ENCODE results near the gene TFE3. TPM values are rescaled to one million over a fixed set of nuclear protein-coding genes. Genes with fewer than 3 reads are reported as not detected.

The TFE3 gene
- polyA plus RNA-seq, 1 donor (not counting 4 experiments of a cell fraction or from before 2014, with no cell fraction given), result 13.2 TPM

DNA sequence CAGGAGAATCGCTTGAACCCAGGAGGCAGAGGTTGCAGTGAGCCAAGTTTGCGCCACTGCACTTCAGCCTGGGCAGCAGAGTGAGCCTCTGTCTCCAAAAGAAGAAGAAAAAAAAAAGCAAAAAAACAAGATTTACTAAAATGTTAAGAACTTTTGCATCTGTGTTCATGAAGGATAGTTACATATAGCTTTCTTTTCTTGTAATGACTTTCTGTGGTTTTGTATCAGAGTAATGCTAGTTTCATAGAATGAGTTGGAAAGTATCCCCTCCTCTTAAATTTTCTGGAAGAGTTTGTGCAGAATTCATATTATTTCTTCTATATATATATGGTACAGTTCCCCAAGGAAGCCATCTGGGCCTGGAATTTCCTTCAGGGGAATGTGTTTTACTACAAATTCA is 24.1 kb downstream of the TFE3 start:
- H3K4me2 ChIP-seq (ENCODE audit: control insufficient read depth, extremely low read depth, insufficient read depth, low read depth, low read length), result no peak overlapping the region
- H3K27me3 ChIP-seq (ENCODE audit: control insufficient read depth, extremely low read depth, insufficient read depth, low read length), result no peaks in the 10 kb centered on the region
- no peak for TF ChIP-seq CTCF (optimal IDR thresholded peaks at IDR 0.05 in 1 of 3, IDR thresholded peaks at IDR 0.05 in 1 of 3, conservative IDR thresholded peaks at IDR 0.05 in 1 of 3; ENCODE audit: extremely low read depth in 1 of 3, insufficient read depth in 2 of 3, low read length in 3 of 3)
- no peak for TF ChIP-seq EZH2 (IDR thresholded peaks at IDR 0.05; ENCODE audit: low read length)
- H3K36me3 ChIP-seq (ENCODE audit: control insufficient read depth in 2 of 2, extremely low read depth in 1 of 2, insufficient read depth in 2 of 2, low read length in 2 of 2), result no peaks in the 10 kb centered on the region
- H3K9ac ChIP-seq (ENCODE audit: control insufficient read depth, extremely low read depth, insufficient read depth, low read length), result no peak overlapping the region
- no peak overlapping the region for H3K4me3 ChIP-seq (ENCODE audit: control insufficient read depth in 2 of 3, extremely low read depth in 1 of 3, insufficient read depth in 2 of 3, low read depth in 1 of 3, low read length in 3 of 3)
- DNase-seq (ENCODE audit: low read depth, low spot score) (no peak), FAIRE-seq (no peak)
- dilution Hi-C loops (cut with MboI; ENCODE audit: extremely low pct_ligation_motif_present, low sequenced_read_pairs), result no loop called here
- no peaks in the 10 kb centered on the region for H3K4me1 ChIP-seq (ENCODE audit: control insufficient read depth, extremely low read depth, insufficient read depth, low read length)
- H4K20me1 ChIP-seq (ENCODE audit: control insufficient read depth, extremely low read depth, insufficient read depth, low read length), result no peaks in the 10 kb centered on the region
- H2AFZ ChIP-seq (ENCODE audit: control insufficient read depth, low read length), result no peak overlapping the region
- no peak overlapping the region for H3K27ac ChIP-seq (ENCODE audit: control insufficient read depth, insufficient read depth, low read length)
- H3K9me3 ChIP-seq (ENCODE audit: control insufficient read depth, low read depth, low read length), result no peaks in the 10 kb centered on the region
- H3K9me1 ChIP-seq (ENCODE audit: control insufficient read depth, extremely low read depth, insufficient read depth, low read length), result no peaks in the 10 kb centered on the region
- no peaks in the 10 kb centered on the region for H3K79me2 ChIP-seq (ENCODE audit: control insufficient read depth, insufficient read depth, low read length)

DNA sequence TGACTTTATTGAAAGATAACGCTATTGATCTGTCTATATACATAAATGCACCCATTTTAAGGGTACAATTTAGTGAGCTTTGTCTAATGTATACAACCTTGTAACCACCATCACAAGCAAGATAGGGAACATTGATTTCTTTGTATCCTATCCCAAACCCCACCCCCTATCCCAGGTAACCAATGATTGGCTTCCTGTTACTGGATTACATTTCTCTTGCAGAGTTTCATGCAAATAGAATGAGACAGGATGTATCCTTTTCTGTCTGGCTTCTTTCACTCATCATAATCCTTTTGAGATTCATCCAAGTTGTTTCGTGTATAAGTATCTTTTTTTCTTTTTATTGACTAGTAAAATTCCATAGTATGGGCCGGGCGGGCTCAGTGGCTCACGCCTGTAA is 39.5 kb downstream of the TFE3 start:
- Histone ChIP-seq H4K20me1 (ENCODE audit: control insufficient read depth, extremely low read depth, insufficient read depth, low read length) (no peaks in the 10 kb centered on the region), H3K36me3 (ENCODE audit: control insufficient read depth in 2 of 2, extremely low read depth in 1 of 2, insufficient read depth in 2 of 2, low read length in 2 of 2) (peaks cover 3 to 4% of the 10 kb centered on the region in 2 experiments), H3K4me1 (ENCODE audit: control insufficient read depth, extremely low read depth, insufficient read depth, low read length) (peaks cover 6% of the 10 kb centered on the region), H2AFZ (ENCODE audit: control insufficient read depth, low read length) (no peak overlapping the region), H3K9me1 (ENCODE audit: control insufficient read depth, extremely low read depth, insufficient read depth, low read length) (no peaks in the 10 kb centered on the region), H3K27ac (ENCODE audit: control insufficient read depth, insufficient read depth, low read length) (no peak overlapping the region), H3K27me3 (ENCODE audit: control insufficient read depth, extremely low read depth, insufficient read depth, low read length) (no peaks in the 10 kb centered on the region), H3K4me2 (ENCODE audit: control insufficient read depth, extremely low read depth, insufficient read depth, low read depth, low read length) (no peak overlapping the region), H3K9ac (ENCODE audit: control insufficient read depth, extremely low read depth, insufficient read depth, low read length) (no peak overlapping the region), H3K9me3 (ENCODE audit: control insufficient read depth, low read depth, low read length) (no peaks in the 10 kb centered on the region), H3K4me3 (ENCODE audit: control insufficient read depth in 2 of 3, extremely low read depth in 1 of 3, insufficient read depth in 2 of 3, low read depth in 1 of 3, low read length in 3 of 3) (no peak overlapping the region), H3K79me2 (ENCODE audit: control insufficient read depth, insufficient read depth, low read length) (peaks cover 8% of the 10 kb centered on the region)
- FAIRE-seq, result no peak
- dilution Hi-C loops (cut with MboI; ENCODE audit: extremely low pct_ligation_motif_present, low sequenced_read_pairs), result no loop called here
- DNase-seq (ENCODE audit: low read depth, low spot score), result no peak
- no peak for TF ChIP-seq EZH2 (IDR thresholded peaks at IDR 0.05; ENCODE audit: low read length)
- no peak for TF ChIP-seq CTCF (optimal IDR thresholded peaks at IDR 0.05 in 1 of 3, IDR thresholded peaks at IDR 0.05 in 1 of 3, conservative IDR thresholded peaks at IDR 0.05 in 1 of 3; ENCODE audit: extremely low read depth in 1 of 3, insufficient read depth in 2 of 3, low read length in 3 of 3)
